Neural cell (in vitro differentiated cells): Measurements from ENCODE around the gene POFUT1. TPM values are rescaled to one million over a fixed set of nuclear protein-coding genes. Genes with fewer than 3 reads are reported as not detected.

Experiments
- H2AFZ ChIP-seq: fragments of 200-600, 300-800 bp; sonication (generic), shearing (Covaris generic); 2 replicates; pipeline ENCODE4 v1.6.0; 2014; ENCODE audit warnings: low read depth, mild to moderate bottlenecking, antibody characterized with exemption, low read length, moderate library complexity
- H3F3A ChIP-seq: fragments of 200-600 bp; shearing (Covaris generic); 2 replicates; pipeline ENCODE4 v1.6.1; 2016; ENCODE audit warnings: mild to moderate bottlenecking, moderate library complexity, mixed read lengths, antibody characterized with exemption, low read length; ENCODE audit not compliant: insufficient read depth, poor library complexity, severe bottlenecking
- H3K27ac ChIP-seq: fragments of 200-600, 300-800 bp; sonication (generic), shearing (Covaris generic); 2 replicates; pipeline ENCODE4 v1.5.1; 2014; ENCODE audit warnings: mild to moderate bottlenecking, low read length, moderate library complexity
- H3K27me3 ChIP-seq: fragments of 300-800, 200-600 bp; sonication (generic), shearing (Covaris generic); 2 replicates; pipeline ENCODE4 v1.6.0; 2014; ENCODE audit warnings: mild to moderate bottlenecking, low read depth, low read length, moderate library complexity; ENCODE audit not compliant: insufficient read depth
- H3K36me3 ChIP-seq: fragments of 300-800, 200-600 bp; sonication (generic), shearing (Covaris generic); 2 replicates; pipeline ENCODE4 v1.5.1; 2014; ENCODE audit warnings: mild to moderate bottlenecking, antibody characterized with exemption, low read length, moderate library complexity; ENCODE audit not compliant: insufficient read depth
- H3K4me2 ChIP-seq: fragments of 300-800, 200-600 bp; sonication (generic), shearing (Covaris generic); 2 replicates; pipeline ENCODE4 v1.6.0; 2014; ENCODE audit warnings: mild to moderate bottlenecking, low read length
- H3K4me3 ChIP-seq: fragments of 300-800, 200-600 bp; sonication (generic), shearing (Covaris generic); 2 replicates; pipeline ENCODE4 v1.5.1; 2014; ENCODE audit warnings: mild to moderate bottlenecking, low read length, moderate library complexity
- H3K79me2 ChIP-seq: fragments of 200-600 bp; shearing (Covaris generic); replicated peaks from 2 replicates; pipeline ENCODE4 v1.6.0; 2014; ENCODE audit warnings: mild to moderate bottlenecking, low read length, moderate library complexity; ENCODE audit not compliant: insufficient read depth
- H3K9ac ChIP-seq: fragments of 300-800, 200-600 bp; sonication (generic), shearing (Covaris generic); 2 replicates; pipeline ENCODE4 v1.6.1; 2016; ENCODE audit warnings: mild to moderate bottlenecking, low read length, mixed read lengths
- H3K9me2 ChIP-seq: fragments of 200-600 bp; shearing (Covaris generic); 2 replicates; pipeline ENCODE4 v1.6.1; 2016; ENCODE audit warnings: mild to moderate bottlenecking, low read length, mixed read lengths; ENCODE audit not compliant: insufficient read depth
- H3K9me3 ChIP-seq: fragments of 200-600, 300-800 bp; sonication (generic), shearing (Covaris generic); 2 replicates; pipeline ENCODE4 v1.6.1; 2016; ENCODE audit warnings: mild to moderate bottlenecking, mixed run types, low read length, moderate library complexity, mixed read lengths
- H4K20me1 ChIP-seq: fragments of 200-600 bp; shearing (Covaris generic); 2 replicates; pipeline ENCODE4 v1.6.1; 2016; ENCODE audit warnings: mild to moderate bottlenecking, mixed run types; ENCODE audit not compliant: insufficient read depth
- EP300 ChIP-seq: fragments of 450-650 bp; conservative IDR thresholded peaks from 2 replicates; pipeline ENCODE4 v1.6.1; 2014; ENCODE audit warnings: antibody characterized with exemption, mild to moderate bottlenecking, moderate library complexity; ENCODE audit not compliant: poor library complexity, severe bottlenecking
- EZH2 ChIP-seq: fragments of 200-600, 300-800 bp; shearing (Covaris generic), sonication (generic); IDR thresholded peaks from 2 replicates; pipeline ENCODE4 v1.6.1; 2014; ENCODE audit warnings: antibody characterized with exemption, low read length, borderline replicate concordance, mild to moderate bottlenecking; ENCODE audit not compliant: insufficient read depth, poor library complexity, severe bottlenecking
- MXI1 ChIP-seq: fragments of 450-650 bp; conservative IDR thresholded peaks from 2 replicates; pipeline ENCODE4 v1.6.1; 2014; ENCODE audit warnings: antibody characterized with exemption, mild to moderate bottlenecking; ENCODE audit not compliant: poor library complexity, severe bottlenecking
- POLR2AphosphoS5 ChIP-seq: IDR thresholded peaks from 2 replicates; pipeline ENCODE4 v1.6.1; 2012
- SMC3 ChIP-seq: fragments of 450-650 bp; conservative IDR thresholded peaks from 2 replicates; pipeline ENCODE4 v1.6.1; 2014; ENCODE audit warnings: antibody characterized with exemption, mild to moderate bottlenecking, moderate library complexity; ENCODE audit not compliant: poor library complexity
- TAF1 ChIP-seq: IDR thresholded peaks from 2 replicates; pipeline ENCODE4 v1.6.1; 2012; ENCODE audit warnings: low read depth
- polyA plus RNA-seq: library from polyadenylated mRNA; depleted of rRNA; stranded (reverse); fragments of >200 nt; gene quantifications from 2 replicates; pipeline ENCODE4 v1.2.3, GENCODE V29; 2014
- TF ChIP-seq, protein P1 (sequence below): fragments of 450-650 bp; IDR thresholded peaks from 2 replicates; pipeline ENCODE4 v1.5.1; 2014; ENCODE audit warnings: antibody characterized with exemption, mild to moderate bottlenecking, moderate library complexity; ENCODE audit not compliant: poor library complexity, severe bottlenecking

POFUT1 gene
- polyA plus RNA-seq, 1 donor from 2014 or later = 14.0 TPM

DNA sequence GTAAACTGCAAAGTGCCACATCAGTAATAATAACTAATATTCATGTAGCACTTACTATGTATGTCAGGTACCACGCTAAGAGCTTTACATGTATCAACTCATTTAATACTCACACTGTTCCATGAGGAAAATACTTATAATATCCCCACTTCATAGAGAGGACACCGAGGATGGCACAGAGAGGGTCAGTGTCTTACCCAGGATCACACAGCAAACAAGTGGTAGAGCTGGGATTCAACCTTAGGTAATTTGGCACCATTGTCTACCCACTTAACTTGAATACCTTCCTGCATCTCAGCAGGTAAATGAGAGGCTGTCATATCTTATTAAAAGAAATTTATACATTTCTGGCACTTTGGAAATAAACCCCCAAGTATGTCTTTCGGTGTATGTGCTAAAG is 8.0 kb downstream of the POFUT1 start:
- H3K27ac ChIP-seq = no peak overlapping the region
- no peaks in the 10 kb centered on the region for H3K27me3 ChIP-seq
- H3K36me3 ChIP-seq = peaks cover 8% of the 10 kb centered on the region
- H3K9me3 ChIP-seq = no peaks in the 10 kb centered on the region
- no peak for TF ChIP-seq EZH2
- TF ChIP-seq, protein P1, sequence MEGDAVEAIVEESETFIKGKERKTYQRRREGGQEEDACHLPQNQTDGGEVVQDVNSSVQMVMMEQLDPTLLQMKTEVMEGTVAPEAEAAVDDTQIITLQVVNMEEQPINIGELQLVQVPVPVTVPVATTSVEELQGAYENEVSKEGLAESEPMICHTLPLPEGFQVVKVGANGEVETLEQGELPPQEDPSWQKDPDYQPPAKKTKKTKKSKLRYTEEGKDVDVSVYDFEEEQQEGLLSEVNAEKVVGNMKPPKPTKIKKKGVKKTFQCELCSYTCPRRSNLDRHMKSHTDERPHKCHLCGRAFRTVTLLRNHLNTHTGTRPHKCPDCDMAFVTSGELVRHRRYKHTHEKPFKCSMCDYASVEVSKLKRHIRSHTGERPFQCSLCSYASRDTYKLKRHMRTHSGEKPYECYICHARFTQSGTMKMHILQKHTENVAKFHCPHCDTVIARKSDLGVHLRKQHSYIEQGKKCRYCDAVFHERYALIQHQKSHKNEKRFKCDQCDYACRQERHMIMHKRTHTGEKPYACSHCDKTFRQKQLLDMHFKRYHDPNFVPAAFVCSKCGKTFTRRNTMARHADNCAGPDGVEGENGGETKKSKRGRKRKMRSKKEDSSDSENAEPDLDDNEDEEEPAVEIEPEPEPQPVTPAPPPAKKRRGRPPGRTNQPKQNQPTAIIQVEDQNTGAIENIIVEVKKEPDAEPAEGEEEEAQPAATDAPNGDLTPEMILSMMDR = no peak
- no peak for TF ChIP-seq SMC3
- TF ChIP-seq EP300 = no peak
- TF ChIP-seq POLR2AphosphoS5 = no peak
- H4K20me1 ChIP-seq = no peaks in the 10 kb centered on the region
- H2AFZ ChIP-seq = no peak overlapping the region
- no peak overlapping the region for H3K4me2 ChIP-seq
- H3K9ac ChIP-seq = no peak overlapping the region
- H3K4me3 ChIP-seq = no peak overlapping the region
- no peaks in the 10 kb centered on the region for H3F3A ChIP-seq
- peaks cover 3% of the 10 kb centered on the region for H3K79me2 ChIP-seq
- H3K9me2 ChIP-seq = no peaks in the 10 kb centered on the region

DNA sequence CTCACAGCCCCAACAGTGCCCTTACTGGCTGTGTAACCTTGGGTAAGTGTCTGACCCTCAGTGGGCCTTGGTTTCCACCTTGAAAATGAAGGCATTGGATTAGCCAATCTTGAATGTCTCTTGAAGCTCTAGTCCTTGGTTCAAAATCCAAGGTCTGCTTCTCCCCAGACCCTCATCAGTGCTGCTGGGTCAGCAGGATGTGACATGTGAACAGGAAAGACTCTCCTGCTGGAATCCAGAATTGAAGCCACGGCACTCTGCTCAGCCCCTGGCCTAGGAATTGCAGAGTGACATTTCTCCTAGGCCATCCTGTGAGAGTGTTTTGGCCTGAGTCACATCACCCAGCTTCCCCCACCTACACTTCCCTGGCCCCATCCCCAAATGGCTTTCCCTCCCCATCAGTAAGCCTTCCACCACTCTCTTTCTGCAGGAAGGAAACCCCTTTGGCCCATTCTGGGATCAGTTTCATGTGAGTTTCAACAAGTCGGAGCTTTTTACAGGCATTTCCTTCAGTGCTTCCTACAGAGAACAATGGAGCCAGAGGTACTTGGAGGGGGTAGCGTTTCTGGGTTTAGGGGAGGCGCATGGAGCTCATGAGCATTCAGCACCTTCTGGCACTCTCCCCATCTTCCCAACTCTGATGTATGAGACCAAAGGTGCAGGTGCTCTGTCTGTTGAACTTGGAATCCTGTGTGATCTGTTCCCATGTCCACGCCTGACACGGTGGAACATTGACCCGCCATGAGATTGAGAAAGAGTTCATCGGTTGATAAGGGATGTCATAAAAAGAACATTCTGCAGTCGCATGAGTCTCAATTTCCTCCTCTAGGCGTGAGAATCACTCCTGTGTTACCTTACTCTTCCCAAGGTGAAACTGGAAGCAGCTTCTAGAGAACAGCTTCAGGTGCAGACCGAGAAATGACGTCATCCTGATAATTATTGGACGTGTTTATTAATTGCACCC is 8.8 kb downstream of the POFUT1 start:
- Histone ChIP-seq H3K27ac (no peak overlapping the region), H4K20me1 (no peaks in the 10 kb centered on the region), H3K4me3 (no peak overlapping the region), H3K9me2 (no peaks in the 10 kb centered on the region), H3F3A (no peaks in the 10 kb centered on the region), H3K9me3 (no peaks in the 10 kb centered on the region), H3K9ac (no peak overlapping the region), H3K36me3 (peaks cover 13% of the 10 kb centered on the region), H3K79me2 (peaks cover 3% of the 10 kb centered on the region), H3K4me2 (no peak overlapping the region), H2AFZ (no peak overlapping the region), H3K27me3 (no peaks in the 10 kb centered on the region)
- no peak for TF ChIP-seq TAF1
- no peak for TF ChIP-seq SMC3
- TF ChIP-seq, protein P1 = no peak
- TF ChIP-seq MXI1 = no peak
- no peak for TF ChIP-seq EZH2
